H1 (cell line): ENCODE data around the gene LAMA3. TPM values are rescaled to one million over a fixed set of nuclear protein-coding genes. Genes with fewer than 3 reads are reported as not detected.

Experiments
- CTCF ChIP-seq, 3 experiments: IDR thresholded peaks; 1 replicate in 2 of 3; 2 replicates in 1 of 3; pipeline versions ENCODE4 v1.5.1 to v1.6.1; 2011; ENCODE audit warnings: low read length in 3 of 3, mild to moderate bottlenecking in 3 of 3, inconsistent platforms in 2 of 3, low read depth in 1 of 3, moderate library complexity in 1 of 3; ENCODE audit not compliant: insufficient read depth in 1 of 3; ENCODE audit errors: control extremely low read depth in 1 of 3
- POLR2AphosphoS5 ChIP-seq: IDR thresholded peaks from 2 replicates; pipeline ENCODE4 v1.6.1; 2011; ENCODE audit warnings: low read depth, low read length
- polyA plus RNA-seq, 7 experiments: library from polyadenylated mRNA; depleted of rRNA in 3 of 7; stranded (reverse) in 5 of 7; unstranded in 2 of 7; fragments of >200 nt in 5 of 7; fragments of 200-250 nt in 2 of 7; gene quantifications; 1 replicate in 5 of 7; 2 replicates in 1 of 7; 4 replicates in 1 of 7; pipeline versions ENCODE4 v1.2.1 to v1.2.3, GENCODE V29; 2011 to 2013; ENCODE audit warnings: missing spikeins in 2 of 7, mixed read lengths in 2 of 7
- total RNA-seq: library from RNA; stranded (reverse); fragmentation: NEBNext Ultra II Directional; extraction: Animal tissue kit (Norgen Biotek cat#: 25700); gene quantifications from 2 replicates; pipeline ENCODE4 v1.2.1, GENCODE V29; 2021

The LAMA3 gene
- total and polyA plus RNA-seq, 2 of the 8 experiments (the other 6 are each of a cell fraction or from before 2014, with no cell fraction given): 0.76 to 5.0 TPM

GRCh38 chr18:23811176-23811575 is 121.9 kb downstream of the LAMA3 start (continued):
- TF ChIP-seq CTCF (IDR thresholded peaks at IDR 0.05; ENCODE audit: control extremely low read depth in 1 of 3, insufficient read depth in 1 of 3, low read depth in 1 of 3, low read length in 3 of 3) (no peak), POLR2AphosphoS5 (no peak)
